H1 (cell line): ENCODE data around the gene COX5A. TPM values are rescaled to one million over a fixed set of nuclear protein-coding genes. Genes with fewer than 3 reads are reported as not detected.

ENCODE experiments used
- BCL11A ChIP-seq, 2 experiments: IDR thresholded peaks; one replicate each; pipeline ENCODE4 v1.6.1; 2011; ENCODE audit warnings: low read depth in 2 of 2, low read length in 2 of 2, mild to moderate bottlenecking in 2 of 2
- polyA plus RNA-seq, 7 experiments: library from polyadenylated mRNA; depleted of rRNA in 3 of 7; stranded (reverse) in 5 of 7; unstranded in 2 of 7; fragments of >200 nt in 5 of 7; fragments of 200-250 nt in 2 of 7; gene quantifications; 1 replicate in 5 of 7; 2 replicates in 1 of 7; 4 replicates in 1 of 7; pipeline versions ENCODE4 v1.2.1 to v1.2.3, GENCODE V29; 2011 to 2013; ENCODE audit warnings: missing spikeins in 2 of 7, mixed read lengths in 2 of 7
- total RNA-seq: library from RNA; stranded (reverse); fragmentation: NEBNext Ultra II Directional; extraction: Animal tissue kit (Norgen Biotek cat#: 25700); gene quantifications from 2 replicates; pipeline ENCODE4 v1.2.1, GENCODE V29; 2021
- TF ChIP-seq, protein P1 (sequence below): IDR thresholded peaks from 2 replicates; pipeline ENCODE4 v1.6.1; 2012; ENCODE audit warnings: inconsistent platforms
- TF ChIP-seq, protein P2 (sequence below): IDR thresholded peaks from 2 replicates; pipeline ENCODE4 v1.6.1; 2011; ENCODE audit warnings: low read depth, mild to moderate bottlenecking, low read length; ENCODE audit not compliant: insufficient read depth

COX5A gene
- total and polyA plus RNA-seq, 2 of the 8 experiments (the other 6 are each of a cell fraction or from before 2014, with no cell fraction given) = 270 to 367 TPM

DNA sequence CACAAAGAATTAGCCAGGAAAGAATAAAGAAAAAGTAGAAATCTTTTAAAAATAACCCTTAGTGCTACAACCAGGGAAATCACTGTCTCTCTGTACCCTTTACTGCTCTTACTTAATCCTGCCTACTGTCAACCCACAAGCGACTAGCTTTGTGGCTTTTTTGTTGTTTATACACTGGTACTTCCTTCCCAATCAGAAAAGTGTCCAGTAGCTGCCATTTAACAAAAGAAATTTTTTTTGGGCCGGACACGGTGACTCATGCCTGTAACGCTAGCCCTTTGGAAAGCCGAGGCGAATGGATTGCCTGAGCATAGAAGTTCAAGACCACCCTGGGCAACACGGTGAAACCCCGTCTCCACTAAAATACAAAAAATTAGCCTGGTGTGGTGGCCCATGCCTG, 17.4 kb downstream of the COX5A start (continued):
- TF ChIP-seq, protein P1, sequence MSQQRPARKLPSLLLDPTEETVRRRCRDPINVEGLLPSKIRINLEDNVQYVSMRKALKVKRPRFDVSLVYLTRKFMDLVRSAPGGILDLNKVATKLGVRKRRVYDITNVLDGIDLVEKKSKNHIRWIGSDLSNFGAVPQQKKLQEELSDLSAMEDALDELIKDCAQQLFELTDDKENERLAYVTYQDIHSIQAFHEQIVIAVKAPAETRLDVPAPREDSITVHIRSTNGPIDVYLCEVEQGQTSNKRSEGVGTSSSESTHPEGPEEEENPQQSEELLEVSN = no peak
- no peak for TF ChIP-seq BCL11A (IDR thresholded peaks at IDR 0.05; ENCODE audit: low read depth in 2 of 2, low read length in 2 of 2)
- TF ChIP-seq, protein P2, sequence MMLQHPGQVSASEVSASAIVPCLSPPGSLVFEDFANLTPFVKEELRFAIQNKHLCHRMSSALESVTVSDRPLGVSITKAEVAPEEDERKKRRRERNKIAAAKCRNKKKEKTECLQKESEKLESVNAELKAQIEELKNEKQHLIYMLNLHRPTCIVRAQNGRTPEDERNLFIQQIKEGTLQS = no peak
